KMS-11 (cell line): ENCODE results near the gene GGA3.

Experiments used
- H2AFZ ChIP-seq: fragments of 200-600 bp; sonication (generic); 2 replicates; pipeline ENCODE4 v1.6.1; 2016; ENCODE audit warnings: antibody characterized with exemption, mixed run types, low read depth
- H3K27ac ChIP-seq: fragments of 200-600 bp; sonication (generic); 2 replicates; pipeline ENCODE4 v1.6.1; 2016; ENCODE audit warnings: mild to moderate bottlenecking, mixed run types
- H3K27me3 ChIP-seq: fragments of 200-600 bp; sonication (generic); 2 replicates; pipeline ENCODE4 v1.6.1; 2017; ENCODE audit warnings: mild to moderate bottlenecking, low read depth, mixed run types, moderate library complexity; ENCODE audit not compliant: insufficient read depth
- H3K36me3 ChIP-seq: fragments of 200-600 bp; sonication (generic); 2 replicates; pipeline ENCODE4 v1.6.1; 2017; ENCODE audit warnings: mild to moderate bottlenecking, mixed run types; ENCODE audit not compliant: insufficient read depth
- H3K4me1 ChIP-seq: fragments of 200-600 bp; sonication (generic); 2 replicates; pipeline ENCODE4 v1.6.1; 2016; ENCODE audit warnings: mild to moderate bottlenecking, low read depth, mixed run types; ENCODE audit not compliant: poor library complexity, severe bottlenecking
- H3K4me2 ChIP-seq: fragments of 200-600 bp; sonication (generic); 2 replicates; pipeline ENCODE4 v1.7.0; 2016; ENCODE audit warnings: mild to moderate bottlenecking, mixed run types
- H3K4me3 ChIP-seq: fragments of 200-600 bp; sonication (generic); IDR thresholded peaks from 2 replicates; pipeline ENCODE4 v1.6.1; 2017; ENCODE audit warnings: low read depth, low read length, mixed read lengths; ENCODE audit not compliant: insufficient read depth
- H3K79me2 ChIP-seq: fragments of 200-600 bp; sonication (generic); 2 replicates; pipeline ENCODE4 v1.6.1; 2016; ENCODE audit warnings: low read depth, mixed run types; ENCODE audit not compliant: insufficient read depth
- H3K9ac ChIP-seq: fragments of 200-600 bp; sonication (generic); 2 replicates; pipeline ENCODE4 v1.6.1; 2016; ENCODE audit warnings: mild to moderate bottlenecking, mixed run types
- H4K20me1 ChIP-seq: fragments of 200-600 bp; sonication (generic); 2 replicates; pipeline ENCODE4 v1.6.1; 2016; ENCODE audit warnings: mild to moderate bottlenecking, mixed run types; ENCODE audit not compliant: insufficient read depth
- TF ChIP-seq, protein P1 (sequence below): fragments of 200-600 bp; sonication (generic); conservative IDR thresholded peaks from 2 replicates; pipeline ENCODE4 v1.6.1; 2017; ENCODE audit warnings: low read depth, mild to moderate bottlenecking, antibody characterized with exemption, low read length, moderate library complexity, mixed read lengths

GGA3 gene

GRCh38 chr17:75199886-75200618 lies 61.4 kb downstream of the GGA3 start:
- Histone ChIP-seq H3K36me3 (no peaks in the 10 kb centered on the region), H3K27me3 (no peaks in the 10 kb centered on the region), H3K27ac (no peak overlapping the region), H3K4me1 (peaks cover 6% of the 10 kb centered on the region), H3K4me3 (no peak overlapping the region), H3K9ac (no peak overlapping the region), H3K4me2 (no peak overlapping the region), H2AFZ (no peak overlapping the region), H4K20me1 (no peaks in the 10 kb centered on the region), H3K79me2 (no peaks in the 10 kb centered on the region; the same call in 1 of the 2 replicates)
- TF ChIP-seq, protein P1, sequence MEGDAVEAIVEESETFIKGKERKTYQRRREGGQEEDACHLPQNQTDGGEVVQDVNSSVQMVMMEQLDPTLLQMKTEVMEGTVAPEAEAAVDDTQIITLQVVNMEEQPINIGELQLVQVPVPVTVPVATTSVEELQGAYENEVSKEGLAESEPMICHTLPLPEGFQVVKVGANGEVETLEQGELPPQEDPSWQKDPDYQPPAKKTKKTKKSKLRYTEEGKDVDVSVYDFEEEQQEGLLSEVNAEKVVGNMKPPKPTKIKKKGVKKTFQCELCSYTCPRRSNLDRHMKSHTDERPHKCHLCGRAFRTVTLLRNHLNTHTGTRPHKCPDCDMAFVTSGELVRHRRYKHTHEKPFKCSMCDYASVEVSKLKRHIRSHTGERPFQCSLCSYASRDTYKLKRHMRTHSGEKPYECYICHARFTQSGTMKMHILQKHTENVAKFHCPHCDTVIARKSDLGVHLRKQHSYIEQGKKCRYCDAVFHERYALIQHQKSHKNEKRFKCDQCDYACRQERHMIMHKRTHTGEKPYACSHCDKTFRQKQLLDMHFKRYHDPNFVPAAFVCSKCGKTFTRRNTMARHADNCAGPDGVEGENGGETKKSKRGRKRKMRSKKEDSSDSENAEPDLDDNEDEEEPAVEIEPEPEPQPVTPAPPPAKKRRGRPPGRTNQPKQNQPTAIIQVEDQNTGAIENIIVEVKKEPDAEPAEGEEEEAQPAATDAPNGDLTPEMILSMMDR: no peak

DNA sequence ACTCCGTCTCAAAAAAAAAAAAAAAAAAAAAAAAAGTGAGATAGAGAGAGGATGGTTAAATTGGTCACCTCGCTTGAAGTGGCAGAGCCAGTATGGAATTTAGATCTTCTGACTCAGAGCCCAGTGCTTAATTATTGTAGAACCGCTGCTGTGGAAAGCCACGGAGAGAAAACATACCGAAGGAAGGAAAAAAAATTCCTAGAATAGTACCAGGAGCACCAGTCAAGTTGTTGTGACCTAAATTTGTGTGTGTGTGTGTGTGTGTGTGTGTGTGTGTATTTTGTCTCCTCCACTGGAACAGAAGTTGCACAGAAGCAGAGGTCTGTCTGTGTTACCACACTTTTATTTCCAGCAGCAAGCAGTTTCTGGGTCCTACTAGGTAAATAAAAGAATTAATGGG lies 66.5 kb downstream of the GGA3 start:
- Histone ChIP-seq H3K27ac (no peak overlapping the region), H3K79me2 (no peaks in the 10 kb centered on the region), H4K20me1 (no peaks in the 10 kb centered on the region), H2AFZ (no peak overlapping the region), H3K4me2 (no peak overlapping the region), H3K4me1 (peaks cover under 1% of the 10 kb centered on the region), H3K9ac (no peak overlapping the region), H3K27me3 (no peaks in the 10 kb centered on the region), H3K4me3 (no peak overlapping the region), H3K36me3 (no peaks in the 10 kb centered on the region)
- TF ChIP-seq, protein P1: no peak

DNA sequence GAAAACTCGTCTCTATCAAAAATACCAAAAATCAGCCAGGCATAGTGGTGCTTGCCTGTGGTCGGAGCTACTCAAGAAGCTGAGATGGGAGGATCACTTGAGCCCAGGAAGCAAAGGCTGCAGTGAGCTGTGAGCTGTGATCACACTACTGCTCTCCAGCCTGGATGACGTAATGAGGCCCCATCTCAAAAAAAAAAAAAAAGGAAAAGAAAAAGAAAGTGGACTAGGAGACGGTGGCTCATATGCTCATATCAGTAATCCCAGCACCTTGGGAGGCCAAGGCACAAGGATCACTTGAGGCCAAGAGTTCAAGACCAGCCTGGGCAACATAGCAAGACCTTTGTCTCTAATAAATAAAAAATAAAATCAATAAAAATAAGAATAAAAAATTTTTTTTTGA lies 69.8 kb downstream of the GGA3 start:
- Histone ChIP-seq H3K4me1 (peaks cover 12% of the 10 kb centered on the region), H3K36me3 (no peaks in the 10 kb centered on the region), H4K20me1 (no peaks in the 10 kb centered on the region), H3K4me3 (no peak overlapping the region), H3K27ac (no peak overlapping the region), H2AFZ (no peak overlapping the region), H3K4me2 (no peak overlapping the region), H3K9ac (no peak overlapping the region), H3K79me2 (no peaks in the 10 kb centered on the region), H3K27me3 (no peaks in the 10 kb centered on the region)
- TF ChIP-seq, protein P1: no peak

DNA sequence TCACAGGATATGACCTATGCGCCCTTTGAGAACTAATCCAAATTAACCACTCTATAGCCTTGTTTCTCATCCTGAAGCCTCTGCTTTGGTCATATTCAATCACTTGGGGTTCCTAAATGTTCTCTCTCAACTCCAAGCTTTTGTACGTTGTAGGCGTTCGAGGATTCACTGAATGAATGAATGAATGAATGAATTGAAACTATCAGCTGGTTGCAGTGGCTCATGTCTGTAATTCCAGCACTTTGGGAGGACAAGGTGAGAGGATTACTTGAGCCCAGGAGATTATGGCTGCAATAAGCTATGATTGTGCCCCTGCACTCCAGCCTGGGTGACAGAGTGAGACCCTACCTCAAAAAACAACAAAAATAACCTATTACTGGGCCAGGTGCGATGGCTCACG lies 72.8 kb downstream of the GGA3 start:
- Histone ChIP-seq H4K20me1 (no peaks in the 10 kb centered on the region), H2AFZ (no peak overlapping the region), H3K79me2 (no peaks in the 10 kb centered on the region; the same call in 1 of the 2 replicates), H3K36me3 (no peaks in the 10 kb centered on the region), H3K4me2 (no peak overlapping the region), H3K27ac (no peak overlapping the region), H3K4me3 (no peak overlapping the region), H3K27me3 (no peaks in the 10 kb centered on the region), H3K9ac (no peak overlapping the region), H3K4me1 (peaks cover 15% of the 10 kb centered on the region)
- TF ChIP-seq, protein P1: no peak
